ENCODE data around the gene RYR2.
A peak's percentile ranks its signal among the peaks of the same experiment; 100 is the strongest.
"Not testable (repeated sequence)": the region's sequence is repeated elsewhere in the genome, so short reads cannot be mapped to it uniquely, and the experiment has no call there.

The RYR2 gene

GRCh38 chr1:237367758-237368157 is 325.8 kb downstream of the RYR2 start:
- no peak for DNase-seq

- DNase-seq = not testable (repeated sequence)
Observed at GRCh38 chr1:237371477-237371876, 329.5 kb downstream of the RYR2 start.

- DNase-seq = no peak
Observed at GRCh38 chr1:237383791-237384190, 341.8 kb downstream of the RYR2 start.

GRCh38 chr1:237384213-237384612 is 342.2 kb downstream of the RYR2 start:
- no peak for DNase-seq

GRCh38 chr1:237386362-237387143 is 344.6 kb downstream of the RYR2 start:
- DNase-seq = peak; percentile 2 to 41 (median 14)

- no peak for DNase-seq
Observed at GRCh38 chr1:237387144-237387505, 345.1 kb downstream of the RYR2 start.

- no peak for DNase-seq
Observed at GRCh38 chr1:237390823-237391222, 348.8 kb downstream of the RYR2 start.

GRCh38 chr1:237393632-237394031 is 351.6 kb downstream of the RYR2 start:
- no peak for DNase-seq

- DNase-seq = no peak
Observed at GRCh38 chr1:237394281-237394680, 352.3 kb downstream of the RYR2 start.

GRCh38 chr1:237396426-237396825 is 354.4 kb downstream of the RYR2 start:
- DNase-seq = no peak

- DNase-seq = no peak
Observed at GRCh38 chr1:237398751-237399150, 356.8 kb downstream of the RYR2 start.

GRCh38 chr1:237405912-237406311 is 363.9 kb downstream of the RYR2 start:
- no peak for DNase-seq

- no peak for DNase-seq
Observed at GRCh38 chr1:237411621-237412020, 369.6 kb downstream of the RYR2 start.

GRCh38 chr1:237416924-237417655 is 375.1 kb downstream of the RYR2 start:
- no peak for DNase-seq

- DNase-seq = no peak
Observed at GRCh38 chr1:237428809-237429208, 386.8 kb downstream of the RYR2 start.

- no peak for DNase-seq
Observed at GRCh38 chr1:237429252-237429651, 387.3 kb downstream of the RYR2 start.

- no peak for DNase-seq
Observed at GRCh38 chr1:237431448-237431847, 389.5 kb downstream of the RYR2 start.

- no peak for DNase-seq
Observed at GRCh38 chr1:237440346-237440745, 398.4 kb downstream of the RYR2 start.

- no peak for DNase-seq
Observed at GRCh38 chr1:237444120-237444790, 402.3 kb downstream of the RYR2 start.

- no peak for DNase-seq
Observed at GRCh38 chr1:237448042-237448441, 406.1 kb downstream of the RYR2 start.

GRCh38 chr1:237457573-237457972 is 415.6 kb downstream of the RYR2 start:
- no peak for DNase-seq

- no peak for DNase-seq
Observed at GRCh38 chr1:237467320-237467719, 425.3 kb downstream of the RYR2 start.

GRCh38 chr1:237470712-237471338 is 428.8 kb downstream of the RYR2 start:
- DNase-seq = no peak

Data from suppressor macrophage (primary cell).